Mammary epithelial cell (primary cell): ENCODE results near the gene AP1S3.

Source experiments
- CTCF ChIP-seq, 2 donors: IDR thresholded peaks in 1 of 2; conservative IDR thresholded peaks in 1 of 2; 2 replicates each; pipeline ENCODE4 v1.5.1; 2011 to 2012; ENCODE audit warnings: inconsistent platforms in 2 of 2, low read length in 2 of 2, mild to moderate bottlenecking in 2 of 2, control low read depth in 1 of 2, low read depth in 1 of 2; ENCODE audit not compliant: insufficient read depth in 1 of 2; ENCODE audit errors: extremely low read depth in 1 of 2
- EZH2 ChIP-seq: IDR thresholded peaks from 2 replicates; pipeline ENCODE4 v1.6.1; 2012; ENCODE audit warnings: low read length, inconsistent platforms, borderline replicate concordance

GRCh38 chr2:223841436-223842190 lies 4.2 kb upstream of the AP1S3 start:
- TF ChIP-seq CTCF (conservative IDR thresholded peaks at IDR 0.05 in 1 of 2, IDR thresholded peaks at IDR 0.05 in 1 of 2; ENCODE audit: extremely low read depth in 1 of 2, insufficient read depth in 1 of 2, low read depth in 1 of 2, low read length in 2 of 2) (no peak), EZH2 (no peak)
